NCI-H510A (cell line): Measurements from ENCODE around the gene MRPS31.
"Not testable (repeated sequence)": the region's sequence is repeated elsewhere in the genome, so short reads cannot be mapped to it uniquely, and the experiment has no call there.

Source experiments
- DNase-seq: peaks from one replicate; lab custom pipeline; 2025; lab: John Stamatoyannopoulos, UW

The MRPS31 gene

DNA sequence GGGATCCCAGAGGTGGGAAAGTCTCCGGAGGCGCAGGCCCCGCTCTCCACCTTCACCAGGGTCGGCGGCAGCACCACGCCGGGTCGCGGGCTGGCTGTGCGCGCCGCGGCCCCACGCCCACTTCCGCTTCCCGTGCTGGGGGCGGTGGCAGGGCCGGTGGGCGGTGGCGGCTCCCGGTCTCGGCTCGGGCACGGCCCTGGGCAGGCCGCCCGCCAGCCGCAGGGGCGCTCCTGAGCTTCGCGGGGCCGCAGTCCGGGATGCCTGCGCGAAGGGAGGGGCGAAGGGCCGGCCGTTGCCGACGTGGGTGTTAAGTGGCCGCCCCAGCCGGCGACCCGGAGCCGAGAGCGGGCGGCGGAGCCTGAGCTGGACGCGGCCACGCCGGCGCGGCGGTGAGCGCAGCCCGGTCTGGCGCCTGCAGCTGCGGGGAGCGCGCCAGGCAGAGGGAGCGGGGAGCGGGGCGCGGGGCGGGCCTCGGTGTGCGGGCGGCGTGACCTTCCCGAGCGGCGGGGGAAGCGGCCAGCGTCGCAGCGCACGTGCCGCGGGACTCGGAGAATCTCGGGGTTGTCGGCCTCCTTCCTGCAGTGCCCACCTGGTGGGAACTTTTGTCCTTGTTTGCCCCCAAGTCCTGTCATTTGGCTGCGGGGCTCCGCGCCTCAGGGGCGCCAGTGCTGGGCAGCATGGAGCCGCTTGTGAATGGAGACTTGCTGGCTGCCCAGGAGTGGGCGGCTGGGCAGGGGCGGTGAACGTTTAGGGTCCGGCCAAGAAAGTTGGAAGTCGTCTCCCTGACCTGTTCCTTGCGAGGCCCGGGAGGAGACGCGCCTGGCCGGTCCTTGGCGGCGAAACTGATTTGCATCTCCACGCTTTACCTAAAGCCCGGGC lies 18.5 kb upstream of the MRPS31 start, which contains the start of gene SLC25A15:
TSS of gene SLC25A15 (plus strand) at position 337 of the 879 bp plus-strand sequence. CDS start 3,616 bp downstream, outside the sequence.
- DNase-seq: peak; percentile 45

GRCh38 chr13:40788540-40789274 lies 17.7 kb upstream of the MRPS31 start:
- not testable (repeated sequence) for DNase-seq

GRCh38 chr13:40787062-40787461 lies 16.1 kb upstream of the MRPS31 start:
- no peak for DNase-seq

DNA sequence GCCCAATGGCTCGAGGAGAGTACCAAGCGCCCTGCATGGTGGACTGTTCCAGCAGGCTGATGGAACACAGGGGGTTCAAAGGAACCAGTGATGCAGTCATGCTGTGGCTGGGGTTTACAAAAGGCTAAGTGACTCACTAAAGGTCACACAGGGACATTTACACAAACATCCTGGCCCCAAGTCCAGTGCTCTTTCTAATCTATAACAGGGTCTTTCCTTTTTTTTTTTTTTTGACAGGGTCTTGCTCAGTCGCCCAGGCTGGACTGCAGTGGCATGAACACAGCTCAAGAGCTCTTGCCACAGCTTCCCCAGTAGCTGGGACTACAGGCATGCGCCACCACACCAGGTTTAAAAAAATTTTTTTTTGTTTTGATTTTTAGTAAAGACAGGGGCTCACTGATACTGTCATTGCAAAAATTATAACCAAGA lies 15.6 kb upstream of the MRPS31 start:
- DNase-seq: no peak

- no peak for DNase-seq
These were observed 13.6 kb upstream of the MRPS31 start for GRCh38 chr13:40784540-40784939.

DNA sequence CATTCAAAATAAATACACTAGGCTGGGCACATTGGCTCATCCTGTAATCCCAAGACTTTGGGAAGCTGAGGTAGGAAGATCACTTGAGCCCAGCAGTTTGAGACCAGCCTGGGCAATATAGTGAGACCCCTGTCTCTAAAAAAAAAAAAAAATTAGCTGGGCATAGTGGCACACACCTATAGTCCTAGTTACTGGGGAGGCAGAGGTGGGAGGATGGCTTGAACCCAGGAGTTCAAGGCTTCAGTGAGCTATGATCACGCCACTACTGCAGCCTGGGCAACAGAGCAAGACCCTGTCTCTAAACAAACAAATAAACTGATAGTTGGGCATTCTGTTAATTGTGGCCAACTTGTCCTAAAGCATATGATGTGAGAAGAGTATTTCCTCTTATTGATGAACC lies 12.0 kb upstream of the MRPS31 start:
- not testable (repeated sequence) for DNase-seq

- no peak for DNase-seq
These were observed 10.7 kb upstream of the MRPS31 start for GRCh38 chr13:40781717-40782116.

- DNase-seq: no peak
These were observed 9.9 kb upstream of the MRPS31 start for GRCh38 chr13:40780822-40781401.

GRCh38 chr13:40779796-40780285 lies 8.9 kb upstream of the MRPS31 start:
- no peak for DNase-seq

GRCh38 chr13:40779049-40779448 lies 8.1 kb upstream of the MRPS31 start:
- no peak for DNase-seq

GRCh38 chr13:40777809-40778175 lies 6.8 kb upstream of the MRPS31 start:
- no peak for DNase-seq

DNA sequence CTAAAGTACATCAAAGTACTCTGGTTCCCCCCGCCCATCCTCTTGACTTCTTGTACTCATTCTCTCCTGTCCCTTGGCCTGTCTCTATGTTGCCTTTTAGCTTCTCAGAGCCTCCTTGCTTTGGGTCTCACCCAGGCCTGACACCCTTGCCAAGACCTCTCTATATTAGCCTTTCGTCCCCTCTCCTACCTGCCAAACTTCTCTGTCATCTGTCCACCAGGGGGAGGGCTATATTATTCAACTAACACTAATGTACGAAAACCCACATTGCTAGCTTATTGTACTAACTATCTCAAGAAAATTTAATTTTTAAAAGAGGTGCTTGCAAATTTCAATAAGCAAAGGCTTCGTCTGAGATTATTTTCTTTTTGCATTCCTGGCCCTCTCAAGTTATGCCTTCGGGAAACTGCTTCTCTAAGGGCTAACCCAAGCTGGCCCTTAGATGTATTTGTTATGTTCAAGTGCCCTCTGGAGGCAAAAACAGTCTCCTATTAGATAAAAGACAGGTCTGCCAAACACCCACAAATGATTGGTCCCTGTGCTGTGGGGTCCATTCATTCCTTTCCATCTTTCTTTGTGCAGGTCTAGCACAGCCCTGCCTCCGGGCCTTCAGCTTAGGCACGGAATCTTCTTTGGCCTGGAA lies 6.3 kb upstream of the MRPS31 start:
- DNase-seq: peak; percentile 8

- no peak for DNase-seq
These were observed 5.7 kb upstream of the MRPS31 start for GRCh38 chr13:40776681-40777165.

GRCh38 chr13:40776232-40776631 lies 5.2 kb upstream of the MRPS31 start:
- DNase-seq: no peak

DNA sequence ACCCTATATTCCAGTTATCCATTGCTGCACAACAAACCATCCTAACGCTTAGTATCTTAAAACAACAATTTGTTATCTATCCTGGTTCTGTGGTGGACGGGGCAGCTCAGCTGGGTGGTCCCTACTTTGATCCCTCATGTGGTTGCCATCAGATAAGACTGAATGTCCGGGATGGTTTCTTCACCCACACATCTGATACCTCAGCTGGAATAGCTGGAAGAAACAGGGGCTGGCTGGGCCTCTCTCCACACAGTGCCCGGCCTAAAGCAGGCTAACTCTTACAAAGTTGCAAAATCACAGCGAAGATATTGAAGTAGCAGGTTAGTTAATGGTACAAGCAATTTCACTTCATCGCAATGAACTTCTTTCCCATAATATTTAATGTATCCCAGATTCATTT lies 3.7 kb upstream of the MRPS31 start:
- DNase-seq: no peak

GRCh38 chr13:40772765-40773473 lies 1.9 kb upstream of the MRPS31 start:
- no peak for DNase-seq

DNA sequence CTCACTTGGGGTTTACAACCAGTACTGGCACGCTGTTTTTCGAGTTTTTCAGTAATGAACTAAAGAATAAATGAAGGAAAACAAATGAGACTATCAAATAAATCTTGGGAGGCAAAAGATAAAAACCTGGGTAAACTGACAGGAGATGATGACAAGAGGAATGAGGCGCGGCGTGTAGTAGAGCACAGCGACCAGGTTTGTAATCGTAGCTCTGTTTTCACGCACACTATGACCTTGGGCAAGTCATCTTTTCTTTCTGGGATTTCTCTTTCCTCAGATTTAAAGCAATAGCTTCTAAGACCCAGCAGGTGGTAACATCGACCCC lies 419 bp downstream of the MRPS31 start:
- DNase-seq: no peak

DNA sequence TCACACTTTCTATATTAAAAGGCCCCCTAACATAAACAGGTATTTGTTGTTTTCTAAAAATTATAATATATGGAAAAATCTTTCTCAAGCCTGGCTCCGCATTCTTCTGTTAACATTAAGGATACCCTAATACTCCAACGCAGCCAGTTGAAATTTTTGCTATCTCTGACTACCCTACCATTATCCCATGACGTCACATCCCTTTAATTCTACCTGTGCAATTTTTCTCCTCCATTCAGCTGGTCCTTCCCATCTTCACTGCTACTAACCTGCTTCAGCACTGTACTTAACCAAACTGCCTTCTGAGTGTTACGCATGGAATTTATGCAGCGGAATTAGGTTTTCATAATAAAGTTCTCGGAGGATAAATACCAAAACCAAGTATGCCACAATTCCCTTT lies 1.0 kb downstream of the MRPS31 start:
- no peak for DNase-seq

DNA sequence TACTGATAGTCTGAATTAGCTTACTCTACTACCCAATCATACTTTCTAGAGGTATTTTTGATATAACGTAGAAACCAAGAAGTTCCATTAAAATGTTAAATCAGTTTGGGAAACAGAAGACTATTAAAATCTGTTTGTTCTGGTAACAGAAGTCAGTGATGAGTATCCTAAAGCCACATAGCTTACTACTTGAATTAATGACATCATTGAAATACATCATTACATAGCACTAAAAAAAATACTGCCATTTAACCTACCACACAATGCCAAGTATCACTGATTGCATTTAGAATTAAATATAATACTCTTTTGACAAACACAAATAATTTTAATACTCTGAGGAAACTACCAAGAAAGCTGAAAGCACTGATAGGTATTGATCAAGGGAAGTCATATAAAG lies 5.4 kb downstream of the MRPS31 start:
- no peak for DNase-seq

- DNase-seq: no peak
These were observed 6.2 kb downstream of the MRPS31 start for GRCh38 chr13:40764587-40765403.

GRCh38 chr13:40762849-40763248 lies 8.1 kb downstream of the MRPS31 start:
- DNase-seq: no peak
